GM18870 (cell line): ENCODE results near the gene SRSF7.
"Not testable (repeated sequence)": the region's sequence is repeated elsewhere in the genome, so short reads cannot be mapped to it uniquely, and the experiment has no call there.

Source experiments
- ATAC-seq: cut with Tn5 transposase; IDR thresholded peaks from one replicate; pipeline ENCODE4 v1.9.1; 2021; ENCODE audit warnings: moderate library complexity; ENCODE audit not compliant: unreplicated experiment

SRSF7 gene

DNA sequence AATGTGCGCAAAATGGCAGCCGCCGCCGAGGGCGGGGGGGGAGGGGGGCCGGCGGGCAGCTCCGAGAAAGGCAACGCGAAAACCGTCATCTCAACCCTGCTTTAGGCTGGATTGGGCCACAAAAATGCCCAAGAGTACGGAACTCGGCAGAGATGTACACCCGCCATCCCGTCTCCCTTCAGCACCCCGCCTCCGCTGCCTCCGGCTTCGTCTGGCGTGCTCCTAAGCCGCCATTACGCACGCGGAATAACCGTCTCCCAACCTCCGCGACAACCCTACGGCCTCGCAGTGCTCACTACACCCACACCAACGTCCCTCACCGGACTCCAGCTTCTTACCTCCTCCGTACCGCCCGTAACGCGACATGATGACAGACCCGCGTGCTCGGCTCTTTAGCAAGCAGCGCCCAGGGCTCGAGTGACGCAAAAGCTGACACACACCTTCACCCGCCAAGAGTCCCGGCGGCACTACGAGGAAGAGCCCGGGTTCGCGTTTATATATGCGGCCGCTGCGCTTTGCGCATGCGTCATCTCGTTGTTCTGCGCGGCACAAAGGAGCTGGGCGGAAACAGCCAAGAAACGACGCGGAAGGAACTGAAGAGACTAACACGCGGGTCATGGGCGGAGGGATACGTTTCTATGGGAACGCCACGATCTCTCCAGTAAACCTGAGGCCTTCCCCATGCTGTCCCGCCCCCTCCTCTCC lies at the start of gene SRSF7:
Gene SRSF7, minus strand, starts transcription at position 471 of the 705 bp plus-strand sequence. Its CDS starts 105 bp downstream, at position 366.
- peak; percentile 74 for ATAC-seq

DNA sequence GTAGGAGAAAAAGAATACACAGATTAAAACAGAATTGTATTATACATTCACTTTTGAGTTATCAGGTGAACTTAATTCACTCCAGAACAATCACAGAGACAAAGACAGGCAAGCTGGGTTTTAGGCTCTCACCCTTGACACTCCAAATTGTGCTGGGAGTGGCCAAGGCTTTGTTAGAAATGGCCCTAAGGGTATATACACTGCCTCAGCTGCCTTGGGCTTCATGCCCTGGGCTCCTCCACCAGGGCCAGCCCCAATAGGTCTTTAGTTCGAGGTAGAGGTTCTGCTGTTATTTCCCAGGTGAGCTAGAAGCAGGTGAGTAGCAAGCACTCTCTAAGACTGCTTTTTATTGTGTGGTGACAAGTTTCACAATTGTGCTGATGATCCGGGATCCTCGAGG lies 46.8 kb upstream of the SRSF7 start:
- ATAC-seq, result no peak

DNA sequence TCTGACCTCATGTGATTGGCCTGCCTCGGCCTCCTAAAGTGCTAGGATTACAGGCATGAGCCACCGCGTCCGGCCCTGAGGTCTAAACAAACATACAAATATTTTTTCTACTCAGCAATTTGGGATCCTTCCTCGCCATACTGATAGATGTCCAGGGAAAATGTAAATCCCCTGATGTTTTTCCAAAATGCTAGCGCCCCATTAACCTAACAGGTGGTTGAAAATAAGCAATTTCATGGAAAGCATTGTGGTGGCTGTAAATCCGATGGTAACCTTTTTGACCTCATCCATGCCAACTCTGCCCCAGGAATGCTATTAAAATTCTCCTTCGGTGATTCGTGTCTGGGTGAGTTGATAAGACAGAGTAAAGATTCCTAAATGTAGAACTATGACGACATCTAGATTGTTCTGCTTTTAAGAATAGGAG lies 46.1 kb upstream of the SRSF7 start:
- no peak for ATAC-seq

DNA sequence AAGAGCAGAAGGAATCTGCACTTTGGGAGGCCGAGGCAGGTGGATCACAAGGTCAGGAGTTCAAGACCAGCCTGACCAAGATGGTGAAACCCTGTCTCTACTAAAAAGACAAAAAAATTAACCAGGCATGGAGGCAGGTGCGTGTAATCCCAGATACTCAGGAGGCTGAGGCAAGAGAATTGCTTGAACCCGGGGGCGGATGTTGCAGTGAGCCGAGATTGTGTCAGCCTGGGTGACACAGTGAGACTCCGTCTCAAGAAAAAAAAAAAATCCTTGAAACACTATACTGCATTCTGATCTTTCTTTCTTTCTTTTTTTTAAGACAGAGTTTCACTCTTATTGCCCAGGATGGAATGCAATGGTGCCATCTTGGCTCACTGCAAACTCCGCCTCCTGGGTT lies 43.9 kb upstream of the SRSF7 start:
- not testable (repeated sequence) for ATAC-seq

DNA sequence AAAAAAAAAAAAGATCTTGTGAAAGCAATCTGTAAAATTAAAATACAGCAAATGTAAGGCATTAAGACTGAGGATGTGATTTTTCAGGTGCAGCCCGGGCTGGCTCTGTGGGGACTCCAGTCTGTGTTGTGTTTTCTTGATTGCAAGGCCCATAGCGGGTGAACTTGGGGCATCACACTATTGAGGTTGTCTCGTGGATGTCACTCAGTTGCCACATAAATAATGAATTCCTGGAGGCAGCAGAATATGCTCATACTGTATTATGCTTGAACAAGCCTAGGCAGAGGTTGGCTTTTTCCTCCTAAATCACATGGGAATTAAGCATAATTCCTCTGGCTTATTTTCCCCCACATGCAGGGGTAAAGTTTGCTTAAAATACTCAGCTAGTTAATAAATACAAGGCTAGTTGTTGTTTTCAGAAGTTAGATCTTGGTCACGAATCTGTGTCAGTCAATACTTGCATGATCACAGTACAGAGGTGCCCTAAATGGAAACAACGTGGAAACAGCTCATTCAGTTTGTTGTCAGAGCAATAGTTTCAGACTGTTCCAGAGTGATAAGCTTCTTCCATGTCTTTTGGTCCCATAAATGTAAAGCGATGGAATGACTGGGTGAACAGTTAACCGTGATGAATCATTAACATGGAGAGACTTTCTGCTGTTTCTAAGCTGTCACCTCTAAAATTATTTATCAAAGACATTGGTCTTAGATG lies 43.2 kb upstream of the SRSF7 start:
- no peak for ATAC-seq

DNA sequence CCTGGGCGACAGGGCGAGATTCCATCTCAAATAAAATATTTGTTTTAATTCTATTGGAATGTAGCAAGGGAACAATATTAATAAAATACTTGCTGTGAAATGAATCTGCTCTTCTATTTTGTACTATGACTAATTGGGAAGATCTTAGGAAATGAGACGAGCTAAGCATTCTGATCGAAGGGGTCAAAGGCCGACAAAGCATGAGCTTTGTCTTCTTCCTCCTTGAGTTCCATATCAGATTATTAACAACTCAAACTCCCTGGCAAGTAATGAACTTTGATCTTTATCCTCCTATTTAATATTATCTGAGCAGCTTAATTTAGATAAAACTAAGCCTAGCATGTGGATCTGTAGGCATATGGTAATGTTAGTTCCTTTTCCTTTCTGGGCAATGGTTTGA lies 42.4 kb upstream of the SRSF7 start:
- ATAC-seq, result no peak

DNA sequence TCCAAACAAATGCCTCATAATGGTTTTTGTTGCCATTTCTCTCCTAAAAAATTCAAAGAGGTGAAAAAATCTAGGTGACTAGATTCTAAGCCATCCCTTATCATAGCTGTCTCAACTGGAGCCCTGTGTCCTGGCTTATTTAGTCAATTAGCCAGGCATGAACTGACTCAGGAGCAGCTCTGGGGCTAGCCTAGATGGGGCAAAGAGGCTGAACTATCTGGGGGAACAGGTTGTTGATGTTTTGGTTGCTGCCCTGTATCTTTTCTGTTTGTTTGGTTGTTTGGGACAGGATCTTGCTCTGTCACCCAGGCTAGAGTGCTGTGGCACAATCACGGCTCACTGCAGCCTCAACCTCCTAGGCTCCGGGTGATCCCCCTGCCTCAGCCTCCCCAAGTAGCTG lies 41.6 kb upstream of the SRSF7 start:
- ATAC-seq, result no peak

DNA sequence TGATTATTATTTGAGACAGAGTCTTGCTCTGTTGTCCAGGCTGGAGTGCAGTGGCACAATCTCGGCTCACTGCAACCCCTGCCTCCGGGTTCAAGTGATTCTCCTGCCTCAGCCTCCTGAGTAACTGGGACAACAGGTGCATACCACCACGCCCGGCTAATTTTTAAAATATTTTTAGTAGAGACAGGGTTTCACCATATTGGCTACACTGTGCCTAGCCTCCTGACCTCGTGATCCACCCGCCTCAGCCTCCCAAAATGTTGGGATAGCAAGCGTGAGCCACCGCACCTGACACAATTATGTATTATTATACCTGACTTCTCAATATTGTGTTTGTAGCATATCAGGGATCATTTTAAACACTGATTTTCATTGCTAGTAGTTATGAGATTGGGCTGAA lies 41.2 kb upstream of the SRSF7 start:
- ATAC-seq, result not testable (repeated sequence)

DNA sequence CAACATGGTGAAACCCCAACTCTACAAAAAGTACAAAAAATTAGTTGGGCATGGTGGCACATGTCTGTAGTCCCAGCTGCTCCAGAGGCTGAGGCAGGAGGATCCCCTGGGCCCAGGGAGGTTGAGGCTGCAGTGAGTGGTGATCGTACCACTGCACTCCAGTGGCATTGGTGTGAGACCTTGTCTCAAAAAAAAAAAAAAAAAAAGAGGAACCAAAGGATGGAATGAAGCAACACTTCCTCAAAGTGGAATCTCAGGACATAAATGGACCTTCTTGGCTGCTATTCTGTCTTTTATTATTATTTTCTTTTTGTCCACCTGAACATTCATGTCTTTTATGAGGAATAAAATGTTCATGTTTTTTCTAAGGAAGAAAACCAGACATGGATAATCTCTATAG lies 40.6 kb upstream of the SRSF7 start:
- ATAC-seq, result no peak

DNA sequence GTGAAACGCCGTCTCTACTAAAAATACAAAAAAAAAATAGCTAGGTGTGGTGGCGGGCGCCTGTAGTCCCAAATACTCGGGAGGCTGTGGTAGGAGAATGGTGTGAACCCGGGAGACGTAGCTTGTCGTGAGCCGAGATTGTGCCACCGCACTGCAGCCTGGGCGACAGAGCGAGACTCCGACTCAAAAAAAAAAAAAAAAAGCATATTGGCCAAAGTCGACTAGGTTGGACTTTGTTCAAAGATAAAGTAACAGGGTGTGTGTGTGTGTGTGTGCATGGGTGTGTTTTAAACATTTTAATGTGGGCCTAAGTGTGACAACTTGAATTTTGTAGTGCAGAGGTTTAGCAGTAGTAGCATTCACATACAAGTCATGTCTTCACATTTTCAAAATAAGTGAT lies 38.5 kb upstream of the SRSF7 start:
- no peak for ATAC-seq

DNA sequence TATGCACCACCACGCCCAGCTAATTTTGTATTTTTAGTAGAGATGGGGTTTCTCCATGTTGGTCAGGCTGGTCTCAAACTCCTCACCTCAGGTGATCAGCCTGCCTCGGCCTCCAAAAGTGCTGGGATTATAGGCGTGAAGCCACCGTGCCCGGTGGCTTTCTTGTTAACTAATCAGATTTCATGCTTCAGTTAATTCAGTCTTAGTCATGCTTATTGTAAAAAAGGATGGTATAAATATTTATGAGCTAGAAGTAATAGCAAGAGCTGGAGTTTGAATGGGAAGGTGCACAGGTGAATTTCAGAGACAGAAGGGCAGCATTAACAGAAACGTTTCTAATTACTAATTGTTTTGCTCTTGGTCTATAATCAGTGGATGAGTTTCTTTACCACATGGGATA lies 37.1 kb upstream of the SRSF7 start:
- ATAC-seq, result no peak

DNA sequence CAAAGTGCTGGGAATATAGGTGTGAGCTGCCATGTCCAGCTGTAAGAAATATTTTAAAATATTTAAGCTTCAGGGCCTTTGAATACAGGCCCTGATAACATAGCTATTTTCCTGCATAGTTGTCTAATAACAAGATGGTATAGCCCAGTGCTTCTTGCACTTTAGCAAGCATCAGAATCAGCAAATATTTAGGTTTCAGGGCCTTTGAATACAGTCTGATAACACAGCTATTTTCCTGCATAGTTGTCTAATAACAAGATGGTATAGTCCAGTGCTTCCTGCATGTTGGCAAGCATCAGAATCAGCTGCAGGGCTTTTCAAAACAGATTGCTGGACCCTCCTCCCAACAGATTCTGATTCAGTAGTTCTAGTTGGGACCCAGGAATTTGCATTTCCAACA lies 32.4 kb upstream of the SRSF7 start:
- ATAC-seq, result no peak

DNA sequence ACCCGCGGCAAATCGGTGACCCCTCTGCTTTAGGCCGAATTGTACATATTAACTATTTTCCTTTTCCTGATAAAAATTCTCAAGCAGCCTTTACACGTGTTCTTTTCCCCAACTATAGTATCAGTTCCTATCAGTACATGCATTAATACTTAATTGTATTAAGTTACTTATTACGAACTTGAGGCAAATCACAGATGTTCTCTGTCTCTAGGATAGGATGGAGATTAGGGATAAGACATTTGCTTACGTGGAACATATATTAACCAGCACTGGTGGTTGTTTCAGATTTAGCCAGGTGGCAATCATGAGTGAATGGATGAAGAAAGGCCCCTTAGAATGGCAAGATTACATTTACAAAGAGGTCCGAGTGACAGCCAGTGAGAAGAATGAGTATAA lies 27.5 kb upstream of the SRSF7 start:
- ATAC-seq, result no peak

DNA sequence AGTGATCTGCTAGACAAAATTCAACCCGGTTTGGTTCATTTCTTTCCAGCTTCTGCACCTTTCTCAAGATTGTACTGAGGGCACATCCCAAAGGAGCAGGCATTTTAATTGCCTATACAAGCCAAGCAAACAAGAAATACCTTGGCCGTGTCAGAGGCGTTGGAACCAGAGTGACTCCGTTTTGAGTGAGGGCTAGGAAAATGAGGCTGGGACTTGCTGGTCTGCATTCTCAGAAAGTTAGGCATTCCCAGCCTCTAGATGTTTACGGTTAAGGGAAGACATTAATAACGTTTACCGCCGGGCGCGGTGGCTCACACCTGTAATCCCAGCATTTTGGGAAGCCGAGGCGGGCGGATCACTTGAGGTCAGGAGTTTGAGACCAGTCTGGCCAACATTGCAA lies 25.4 kb upstream of the SRSF7 start:
- no peak for ATAC-seq

DNA sequence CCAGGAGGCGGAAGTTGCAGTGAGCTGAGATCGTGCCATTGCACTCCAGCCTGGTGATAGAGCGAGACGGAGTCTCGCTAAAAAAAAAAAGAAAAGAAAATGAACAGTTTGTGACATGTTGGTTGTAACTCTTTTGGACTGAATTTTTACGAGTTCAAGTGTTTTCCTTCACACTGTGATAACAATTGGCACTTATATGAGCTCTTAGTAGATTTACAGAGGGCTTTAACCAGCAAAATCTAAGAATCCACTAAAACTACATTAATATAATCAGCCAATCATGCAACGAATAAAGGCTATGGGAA lies 24.7 kb upstream of the SRSF7 start:
- ATAC-seq, result no peak

DNA sequence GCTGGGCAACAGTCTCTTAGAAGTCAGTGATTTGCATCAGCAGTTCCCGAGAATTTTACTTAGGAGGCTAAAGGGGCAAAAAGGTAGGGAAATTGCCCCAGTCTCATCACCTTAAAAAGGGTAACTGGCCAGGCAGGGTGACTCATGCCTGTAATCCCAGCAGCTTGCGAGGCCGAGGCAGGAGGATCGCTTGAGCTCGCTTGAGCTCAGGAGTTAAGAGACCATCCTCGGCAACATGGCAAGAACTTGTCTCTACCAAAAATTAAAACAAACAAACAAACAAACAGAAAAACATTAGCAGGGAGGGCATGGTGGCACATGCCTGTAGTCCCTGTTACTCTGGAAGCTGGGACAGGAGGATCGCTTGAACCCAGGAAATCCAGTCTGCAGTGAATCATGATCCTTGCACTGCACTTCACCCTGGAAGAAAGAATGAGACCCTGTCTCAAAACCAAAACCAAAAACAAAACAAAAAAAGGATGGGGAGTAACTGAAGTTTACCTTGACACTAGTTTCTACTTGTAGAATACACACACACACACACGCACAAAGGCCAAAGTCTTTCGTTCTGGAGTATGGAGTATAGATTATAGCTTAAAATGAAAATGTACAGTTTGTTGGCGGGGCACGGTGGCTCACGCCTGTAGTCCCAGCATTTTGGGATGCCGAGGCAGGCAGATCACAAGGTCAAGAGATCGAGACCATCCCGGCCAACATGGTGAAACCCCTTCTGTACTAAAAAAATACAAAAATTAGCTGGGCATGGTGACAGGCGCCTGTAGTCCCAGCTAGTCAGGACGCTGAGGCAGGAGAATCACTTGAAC lies 24.1 kb upstream of the SRSF7 start:
- no peak for ATAC-seq

DNA sequence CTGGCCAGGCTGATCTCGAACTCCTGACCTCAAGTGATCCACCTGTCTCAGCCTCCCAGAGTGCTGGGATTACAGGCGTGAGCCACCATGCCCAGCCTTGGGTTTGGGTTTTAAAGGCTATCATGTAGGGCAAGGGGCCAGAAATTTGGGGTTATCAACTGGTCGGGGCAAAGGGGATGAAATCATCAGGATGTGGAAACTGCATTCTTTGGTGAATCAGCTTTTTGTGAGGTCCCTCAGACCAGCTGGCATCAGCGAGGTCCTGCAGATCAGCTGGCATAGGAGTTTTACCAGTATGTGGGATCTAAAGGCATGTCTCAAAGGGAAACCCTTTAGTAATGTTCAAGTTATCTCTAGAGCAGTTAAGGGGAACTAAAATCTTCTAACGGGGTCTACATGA lies 20.5 kb upstream of the SRSF7 start:
- no peak for ATAC-seq

DNA sequence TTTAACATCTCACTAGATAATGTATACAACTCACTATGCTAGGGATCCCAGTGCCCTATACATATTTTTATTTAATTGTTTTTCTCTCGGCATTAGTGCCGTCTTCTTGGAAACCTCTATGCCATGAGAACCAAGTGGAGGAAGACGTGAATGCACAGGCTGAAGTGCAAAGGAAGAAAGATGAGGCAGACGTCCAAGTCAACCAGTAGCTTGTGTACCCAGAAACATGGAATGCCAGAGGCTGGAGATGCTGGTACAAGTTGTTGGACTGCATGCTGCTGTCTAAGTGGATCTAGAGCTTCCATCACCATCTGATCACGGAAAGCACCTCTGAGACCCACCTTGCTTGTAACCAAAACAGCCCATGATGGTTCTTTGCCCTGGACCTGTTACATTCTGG lies 14.4 kb upstream of the SRSF7 start:
- no peak for ATAC-seq

DNA sequence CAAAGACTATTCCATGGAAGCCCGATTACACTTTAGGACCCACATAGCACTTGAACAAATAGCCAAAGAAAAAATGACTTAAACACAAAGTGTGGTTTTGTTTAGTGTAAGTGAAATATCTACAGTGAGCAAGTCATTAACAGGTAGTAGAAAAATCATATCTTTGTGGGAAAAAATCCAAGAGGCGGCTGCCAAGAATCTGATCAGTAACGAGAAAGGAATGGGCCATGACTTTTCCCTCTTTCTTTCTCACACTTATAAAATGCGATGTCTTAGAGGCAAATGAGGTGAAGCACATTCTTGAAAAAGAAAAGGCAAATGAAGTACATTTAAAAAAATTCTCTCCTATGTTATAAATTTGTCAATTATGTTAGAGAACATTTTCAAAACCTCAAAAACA lies 14.0 kb upstream of the SRSF7 start:
- no peak for ATAC-seq

DNA sequence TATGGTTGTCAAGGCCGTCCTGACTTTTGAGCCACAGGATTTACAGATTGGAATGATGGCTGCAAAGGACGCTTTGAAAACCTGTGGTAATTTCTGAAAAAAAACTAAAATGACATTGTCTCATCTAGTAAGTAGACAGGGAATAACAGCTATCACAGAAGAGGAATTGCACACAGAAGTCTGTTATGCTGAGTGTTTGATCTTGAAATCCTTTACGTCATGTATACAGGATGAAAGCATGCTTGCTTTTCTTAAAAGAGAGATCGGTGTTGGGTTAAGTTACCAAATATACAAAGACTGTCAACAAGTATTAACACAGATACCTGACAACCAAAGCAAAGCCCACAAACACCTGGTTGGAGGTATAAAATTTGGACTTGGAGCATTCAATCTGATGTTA lies 12.6 kb upstream of the SRSF7 start:
- ATAC-seq, result no peak

DNA sequence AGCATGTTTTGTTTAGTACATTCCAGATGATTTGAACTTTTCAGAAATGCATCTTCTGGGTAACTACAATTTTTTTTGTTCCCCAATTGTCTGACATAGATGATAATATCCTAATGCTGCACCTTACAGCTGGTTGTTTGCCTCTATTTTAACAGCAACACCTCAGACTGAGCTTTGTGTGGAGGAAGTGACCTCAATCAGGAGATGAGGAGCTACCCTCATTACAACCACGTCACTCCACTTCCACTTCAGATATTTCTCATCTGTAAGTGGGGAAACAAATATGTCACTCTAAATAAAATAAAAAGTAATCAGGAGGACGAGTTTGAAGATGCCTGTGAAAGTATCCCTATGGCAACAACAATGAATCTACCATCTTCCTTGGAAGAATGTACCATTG lies 12.1 kb upstream of the SRSF7 start:
- ATAC-seq, result no peak

DNA sequence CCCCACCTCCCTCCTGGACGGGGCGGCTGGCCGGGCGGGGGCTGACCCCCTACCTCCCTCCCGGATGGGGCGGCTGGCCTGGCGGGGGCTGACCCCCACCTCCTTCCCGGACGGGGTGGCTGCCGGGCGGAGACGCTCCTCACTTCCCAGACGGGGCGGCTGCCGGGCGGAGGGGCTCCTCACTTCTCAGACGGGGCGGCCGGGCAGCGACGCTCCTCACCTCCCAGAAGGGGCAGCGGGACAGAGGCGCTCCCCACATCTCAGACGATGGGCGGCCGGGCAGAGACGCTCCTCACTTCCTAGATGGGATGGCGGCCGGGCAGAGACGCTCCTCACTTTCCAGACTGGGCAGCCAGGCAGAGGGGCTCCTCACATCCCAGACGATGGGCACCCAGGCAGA lies 4.7 kb upstream of the SRSF7 start:
- ATAC-seq, result not testable (repeated sequence)
